Measurements from ENCODE around the gene MTHFS.
"Not testable (repeated sequence)": the region's sequence is repeated elsewhere in the genome, so short reads cannot be mapped to it uniquely, and the experiment has no call there.

MTHFS gene

GRCh38 chr15:79915776-79916501, 19.1 kb upstream of the MTHFS start:
- DNase-seq = not testable (repeated sequence)

GRCh38 chr15:79914728-79915127, 17.9 kb upstream of the MTHFS start:
- DNase-seq = no peak

- DNase-seq = not testable (repeated sequence)
Observed at GRCh38 chr15:79909556-79910335, 12.9 kb upstream of the MTHFS start.

GRCh38 chr15:79904271-79904670, 7.5 kb upstream of the MTHFS start:
- no peak for DNase-seq

GRCh38 chr15:79903626-79904025, 6.8 kb upstream of the MTHFS start:
- DNase-seq = peak; percentile 43

GRCh38 chr15:79903144-79903543, 6.3 kb upstream of the MTHFS start:
- DNase-seq = no peak

GRCh38 chr15:79901958-79902357, 5.1 kb upstream of the MTHFS start:
- DNase-seq = no peak

GRCh38 chr15:79900818-79901378, 4.1 kb upstream of the MTHFS start:
- not testable (repeated sequence) for DNase-seq

- no peak for DNase-seq
Observed at GRCh38 chr15:79900087-79900486, 3.3 kb upstream of the MTHFS start.

- DNase-seq = not testable (repeated sequence)
Observed at GRCh38 chr15:79898786-79899185, 2.0 kb upstream of the MTHFS start.

- no peak for DNase-seq
Observed at GRCh38 chr15:79898369-79898768, 1.6 kb upstream of the MTHFS start.

GRCh38 chr15:79897701-79898113, 893 bp upstream of the MTHFS start:
- DNase-seq = no peak

- no peak for DNase-seq
Observed at GRCh38 chr15:79897380-79897678, 515 bp upstream of the MTHFS start.

GRCh38 chr15:79896131-79896633, 632 bp downstream of the MTHFS start:
- DNase-seq = no peak

- peak; percentile 3 for DNase-seq
Observed at GRCh38 chr15:79887054-79887930, 9.5 kb downstream of the MTHFS start.

- DNase-seq = no peak
Observed at GRCh38 chr15:79886124-79886523, 10.7 kb downstream of the MTHFS start.

GRCh38 chr15:79884204-79884596, 12.6 kb downstream of the MTHFS start:
- DNase-seq = no peak

GRCh38 chr15:79883579-79884203, 13.1 kb downstream of the MTHFS start:
- DNase-seq = no peak

- no peak for DNase-seq
Observed at GRCh38 chr15:79881668-79882067, 15.1 kb downstream of the MTHFS start.

GRCh38 chr15:79881254-79881653, 15.6 kb downstream of the MTHFS start:
- no peak for DNase-seq

GRCh38 chr15:79878078-79878705, 18.6 kb downstream of the MTHFS start:
- no peak for DNase-seq

- DNase-seq = no peak
Observed at GRCh38 chr15:79875213-79875612, 21.6 kb downstream of the MTHFS start.
